ENCODE data around the gene KRTAP1-5.

The KRTAP1-5 gene

GRCh38 chr17:40980117-40980516 is 46.9 kb downstream of the KRTAP1-5 start:
- H3K4me3 ChIP-seq (ENCODE audit: low read length) = no peak overlapping the region
- DNase-seq (ENCODE audit: low read depth, low spot score) = no peak

- no peak for DNase-seq (ENCODE audit: low read depth, low spot score)
- H3K4me3 ChIP-seq (ENCODE audit: low read length) = no peak overlapping the region
Observed at GRCh38 chr17:40978575-40979151, 48.3 kb downstream of the KRTAP1-5 start.

All from Jurkat, Clone E6-1 (cell line).